NCI-H1417 (cell line): ENCODE data around the gene SLC17A9.
A peak's percentile ranks its signal among the peaks of the same experiment; 100 is the strongest.

ENCODE experiments used
- DNase-seq, 3 experiments: peaks; one replicate each; lab custom pipeline; 2025; lab: John Stamatoyannopoulos, UW

SLC17A9 gene

GRCh38 chr20:62938105-62938888 is 14.2 kb upstream of the SLC17A9 start, which contains the start of gene GID8:
GID8 (plus strand) TSS chr20:62938147; CDS start chr20:62941503, 3,356 bp downstream.
- DNase-seq: peak in 2 of 3 experiments; percentile 72 to 80

- no peak for DNase-seq
Measured at GRCh38 chr20:62940875-62941274, 11.6 kb upstream of the SLC17A9 start.

GRCh38 chr20:62941792-62942191 is 10.7 kb upstream of the SLC17A9 start:
- DNase-seq: no peak

GRCh38 chr20:62942456-62942855 is 10.1 kb upstream of the SLC17A9 start:
- no peak for DNase-seq

- DNase-seq: no peak
Measured at GRCh38 chr20:62943396-62943795, 9.1 kb upstream of the SLC17A9 start.

GRCh38 chr20:62944184-62944583 is 8.3 kb upstream of the SLC17A9 start:
- DNase-seq: no peak

- DNase-seq: no peak
Measured at GRCh38 chr20:62944746-62945145, 7.8 kb upstream of the SLC17A9 start.

GRCh38 chr20:62945771-62946339 is 6.7 kb upstream of the SLC17A9 start:
- DNase-seq: no peak

- DNase-seq: no peak
Measured at GRCh38 chr20:62946918-62947317, 5.6 kb upstream of the SLC17A9 start.

GRCh38 chr20:62947532-62948300 is 4.8 kb upstream of the SLC17A9 start:
- DNase-seq: no peak

- no peak for DNase-seq
Measured at GRCh38 chr20:62949153-62949821, 3.2 kb upstream of the SLC17A9 start.

- DNase-seq: no peak
Measured at GRCh38 chr20:62949962-62950361, 2.5 kb upstream of the SLC17A9 start.

GRCh38 chr20:62950741-62951140 is 1.8 kb upstream of the SLC17A9 start:
- DNase-seq: no peak

GRCh38 chr20:62951143-62951895 is 1.2 kb upstream of the SLC17A9 start:
- no peak for DNase-seq

- no peak for DNase-seq
Measured at GRCh38 chr20:62951896-62952372, 575 bp upstream of the SLC17A9 start.

GRCh38 chr20:62952968-62953838 is 694 bp downstream of the SLC17A9 start:
- DNase-seq: no peak

GRCh38 chr20:62953839-62954703 is 1.6 kb downstream of the SLC17A9 start:
- peak; percentile 61 to 95 (median 87) for DNase-seq

- peak in 2 of 3 experiments; percentile 18 to 45 for DNase-seq
Measured at GRCh38 chr20:62955519-62956386, 3.2 kb downstream of the SLC17A9 start.
